GM23248 (cell line): ENCODE measurements around the gene CNOT3. TPM values are rescaled to one million over a fixed set of nuclear protein-coding genes. Genes with fewer than 3 reads are reported as not detected.

ENCODE experiments used
- DNase-seq: peaks from one replicate; pipeline ENCODE4 v3.0.0-alpha.2; 2015
- H2AFZ ChIP-seq: fragments of 200-600 bp; sonication (generic); 2 replicates; pipeline ENCODE4 v1.6.1; 2016; ENCODE audit warnings: antibody characterized with exemption
- H3F3A ChIP-seq: fragments of 200-600 bp; sonication (generic); 2 replicates; pipeline ENCODE4 v1.6.1; 2016; ENCODE audit warnings: mild to moderate bottlenecking, antibody characterized with exemption, mixed run types; ENCODE audit not compliant: insufficient read depth
- H3K27ac ChIP-seq: fragments of 200-600 bp; sonication (generic); 2 replicates; pipeline ENCODE4 v1.5.1; 2016; ENCODE audit warnings: mild to moderate bottlenecking
- H3K27me3 ChIP-seq: fragments of 200-600 bp; sonication (generic); replicated peaks from 2 replicates; pipeline ENCODE4 v1.6.1; 2016; ENCODE audit warnings: mild to moderate bottlenecking; ENCODE audit not compliant: insufficient read depth
- H3K36me3 ChIP-seq: fragments of 200-600 bp; sonication (generic); 2 replicates; pipeline ENCODE4 v1.6.1; 2016; ENCODE audit warnings: low read depth, mild to moderate bottlenecking
- H3K4me1 ChIP-seq: fragments of 200-600 bp; sonication (generic); 2 replicates; pipeline ENCODE4 v1.6.1; 2016; ENCODE audit warnings: mild to moderate bottlenecking; ENCODE audit not compliant: insufficient read depth
- H3K4me2 ChIP-seq: fragments of 200-600 bp; sonication (generic); one replicate; pipeline ENCODE4 v1.6.1; 2016; ENCODE audit warnings: mild to moderate bottlenecking; ENCODE audit not compliant: unreplicated experiment
- H3K4me3 ChIP-seq: fragments of 200-600 bp; sonication (generic); 2 replicates; pipeline ENCODE4 v1.5.1; 2016; ENCODE audit warnings: mild to moderate bottlenecking
- H3K79me2 ChIP-seq: fragments of 200-600 bp; sonication (generic); 2 replicates; pipeline ENCODE4 v1.6.1; 2016; ENCODE audit warnings: mild to moderate bottlenecking; ENCODE audit not compliant: insufficient read depth
- H3K9ac ChIP-seq: fragments of 200-600 bp; sonication (generic); 2 replicates; pipeline ENCODE4 v1.6.1; 2016; ENCODE audit warnings: mild to moderate bottlenecking
- H3K9me2 ChIP-seq: fragments of 200-600 bp; sonication (generic); 2 replicates; pipeline ENCODE4 v1.6.1; 2016; ENCODE audit warnings: mixed run types, mild to moderate bottlenecking, moderate library complexity; ENCODE audit not compliant: insufficient read depth
- H3K9me3 ChIP-seq: fragments of 200-600 bp; sonication (generic); one replicate; pipeline ENCODE4 v1.6.1; 2017; ENCODE audit warnings: low read depth
- H4K20me1 ChIP-seq: fragments of 200-600 bp; sonication (generic); 2 replicates; pipeline ENCODE4 v1.6.0; 2016; ENCODE audit not compliant: insufficient read depth
- EZH2 ChIP-seq: fragments of 200-600 bp; sonication (generic); IDR thresholded peaks from 2 replicates; pipeline ENCODE4 v1.6.1; 2018; ENCODE audit warnings: antibody characterized with exemption, mild to moderate bottlenecking; ENCODE audit not compliant: insufficient read depth, poor library complexity, severe bottlenecking
- EZH2phosphoT487 ChIP-seq: fragments of 200-600 bp; sonication (generic); IDR thresholded peaks from 2 replicates; pipeline ENCODE4 v1.6.1; 2018; ENCODE audit warnings: antibody characterized with exemption, moderate library complexity, mild to moderate bottlenecking, low read depth; ENCODE audit not compliant: insufficient read depth
- WGBS, 2 experiments: methylation state at CpG; one replicate each; pipeline ENCODE4 v1.1.6; 2015 to 2017; ENCODE audit warnings: low lambda C conversion rate in 2 of 2, low coverage in 1 of 2; ENCODE audit errors: missing lambda C conversion rate in 2 of 2; 5-methylcytosine and 5-hydroxymethylcytosine counted together
- in situ Hi-C: fragments of 300-500 bp; cut with MboI; formaldehyde crosslinking; loops from 2 replicates; pipeline ENCODE4 v1.15.0; 2020
- polyA plus RNA-seq: library from polyadenylated mRNA; unstranded; fragments of >200 nt; fragmentation: Nextera tagmentation; extraction: Ambion mirVana; gene quantifications from 2 replicates; pipeline ENCODE4 v1.2.1, GENCODE V29; 2016
- total RNA-seq: library from RNA; depleted of rRNA; stranded (reverse); fragments of >200 nt; shearing (Covaris generic); gene quantifications from 2 replicates; pipeline ENCODE4 v1.2.3, GENCODE V29; 2014; rRNA removed

The CNOT3 gene
- total and polyA plus RNA-seq, 2 experiments from 2014 or later, result 8.9 to 19.4 TPM

DNA sequence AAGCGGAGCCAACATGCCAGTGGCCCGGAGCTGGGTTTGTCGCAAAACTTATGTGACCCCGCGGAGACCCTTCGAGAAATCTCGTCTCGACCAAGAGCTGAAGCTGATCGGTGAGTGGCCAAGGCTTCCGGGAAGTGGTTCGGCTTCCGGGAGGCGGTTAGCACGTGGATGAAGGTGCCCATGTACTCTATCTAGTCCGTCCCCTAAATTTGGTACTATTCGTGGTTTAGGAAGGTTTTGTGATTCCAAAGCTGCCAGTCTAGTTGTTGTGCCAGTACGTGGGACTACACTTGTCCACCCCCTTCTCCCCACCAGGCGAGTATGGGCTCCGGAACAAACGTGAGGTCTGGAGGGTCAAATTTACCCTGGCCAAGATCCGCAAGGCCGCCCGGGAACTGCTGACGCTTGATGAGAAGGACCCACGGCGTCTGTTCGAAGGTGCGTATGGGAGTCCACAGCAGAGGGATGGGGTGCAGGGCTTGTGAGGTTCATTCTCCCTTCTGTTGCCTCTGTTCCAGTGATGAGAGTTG, 63.7 kb downstream of the CNOT3 start:
- peak overlapping the region; percentile 97 for H3K9ac ChIP-seq
- H3K79me2 ChIP-seq, result peaks cover 53% of the 10 kb centered on the region
- DNase-seq, result no peak
- H3K36me3 ChIP-seq, result peaks cover 29% of the 10 kb centered on the region
- no peaks in the 10 kb centered on the region for H3K9me3 ChIP-seq
- peak overlapping the region; percentile 65 for H2AFZ ChIP-seq
- in situ Hi-C loops, result no loop called here
- 0 to 1% methylated on average over 28 of the region's 28 CpGs for WGBS, 2 experiments
- peak overlapping the region; percentile 97 for H3K27ac ChIP-seq
- H3K4me1 ChIP-seq, result peaks cover 21% of the 10 kb centered on the region
- peak overlapping the region; percentile 93 for H3K4me3 ChIP-seq
- peaks cover 28% of the 10 kb centered on the region; the same call in 1 of the 2 replicates for H4K20me1 ChIP-seq
- H3F3A ChIP-seq, result peaks cover 38% of the 10 kb centered on the region
- TF ChIP-seq EZH2 (no peak), EZH2phosphoT487 (no peak)
- peak overlapping the region; percentile 96 for H3K4me2 ChIP-seq
- H3K9me2 ChIP-seq, result no peaks in the 10 kb centered on the region
- no peaks in the 10 kb centered on the region for H3K27me3 ChIP-seq

DNA sequence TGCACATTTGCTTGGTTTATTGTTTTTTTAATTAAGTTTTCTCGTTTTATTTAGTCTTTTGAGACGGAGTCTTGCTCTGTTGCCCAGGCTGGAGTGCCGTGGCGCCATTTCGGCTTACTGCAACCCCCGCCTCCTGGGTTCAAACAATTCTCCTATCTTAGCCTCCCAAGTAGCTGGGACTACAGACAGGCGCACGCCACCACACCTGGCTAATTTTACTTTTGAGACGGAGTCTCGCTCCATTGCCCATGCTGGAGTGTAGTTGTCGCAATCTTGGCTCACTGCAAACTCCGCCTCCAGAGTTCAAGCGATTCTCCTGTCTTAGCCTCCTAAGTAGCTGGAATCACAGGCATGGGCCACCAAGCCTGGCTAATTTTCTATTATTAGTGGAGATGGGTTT, 64.4 kb downstream of the CNOT3 start:
- no peaks in the 10 kb centered on the region for H3K27me3 ChIP-seq
- peaks cover 33% of the 10 kb centered on the region for H3K36me3 ChIP-seq
- peak overlapping the region; percentile 97 for H3K9ac ChIP-seq
- peaks cover 45% of the 10 kb centered on the region for H3F3A ChIP-seq
- no peaks in the 10 kb centered on the region for H3K9me3 ChIP-seq
- no peak overlapping the region for H2AFZ ChIP-seq
- H4K20me1 ChIP-seq, result peaks cover 28% of the 10 kb centered on the region; the same call in 1 of the 2 replicates
- H3K4me1 ChIP-seq, result peaks cover 21% of the 10 kb centered on the region
- in situ Hi-C loops, result no loop called here
- no peaks in the 10 kb centered on the region for H3K9me2 ChIP-seq
- peak overlapping the region; percentile 93 for H3K4me3 ChIP-seq
- peak overlapping the region; percentile 97 for H3K27ac ChIP-seq
- TF ChIP-seq EZH2phosphoT487 (no peak), EZH2 (no peak)
- WGBS, 2 experiments, result 41 to 49% methylated on average over 12 to 13 of the region's 13 CpGs
- H3K79me2 ChIP-seq, result peaks cover 61% of the 10 kb centered on the region
- no peak for DNase-seq
- H3K4me2 ChIP-seq, result peak overlapping the region; percentile 96

DNA sequence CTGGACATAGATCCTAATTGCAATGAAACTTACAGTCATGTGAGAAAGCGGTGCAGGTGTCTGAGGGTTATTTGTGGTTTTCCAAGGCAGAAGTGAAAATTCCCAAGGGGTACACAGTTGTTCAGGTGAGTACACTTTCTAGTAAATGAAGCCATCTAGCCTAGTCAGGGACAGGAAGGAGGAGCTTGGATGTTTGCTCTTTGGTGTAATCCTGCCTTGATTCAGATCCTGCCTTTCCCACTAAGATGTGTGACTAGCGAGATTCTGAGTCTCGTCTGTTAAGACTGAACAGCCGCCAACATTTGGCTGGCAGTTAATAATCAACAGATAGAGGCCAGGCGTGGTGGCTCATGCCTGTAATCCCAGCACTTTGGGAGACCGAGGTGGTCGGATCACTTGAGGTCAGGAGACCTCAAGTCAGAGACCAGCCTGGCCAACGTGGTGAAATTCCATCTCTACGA, 65.6 kb downstream of the CNOT3 start:
- peak; percentile 77 for DNase-seq
- peak overlapping the region; percentile 24; the same call in 1 of the 2 replicates for H3K27ac ChIP-seq
- TF ChIP-seq EZH2phosphoT487, result no peak
- no peak for TF ChIP-seq EZH2
- peak overlapping the region; percentile 96 for H3K4me2 ChIP-seq
- H3F3A ChIP-seq, result peaks cover 55% of the 10 kb centered on the region
- no peaks in the 10 kb centered on the region for H3K9me2 ChIP-seq
- no peak overlapping the region for H2AFZ ChIP-seq
- peaks cover 73% of the 10 kb centered on the region for H3K79me2 ChIP-seq
- H3K4me1 ChIP-seq, result peaks cover 21% of the 10 kb centered on the region
- H3K9me3 ChIP-seq, result no peaks in the 10 kb centered on the region
- in situ Hi-C loops, result no loop called here
- H3K9ac ChIP-seq, result peak overlapping the region; percentile 97
- WGBS, 2 experiments, result 27 to 28% methylated on average over 9 of the region's 9 CpGs
- H3K4me3 ChIP-seq, result peak overlapping the region; percentile 93
- H4K20me1 ChIP-seq, result peaks cover 30% of the 10 kb centered on the region; the same call in 1 of the 2 replicates
- no peaks in the 10 kb centered on the region for H3K27me3 ChIP-seq
- peaks cover 38% of the 10 kb centered on the region for H3K36me3 ChIP-seq

DNA sequence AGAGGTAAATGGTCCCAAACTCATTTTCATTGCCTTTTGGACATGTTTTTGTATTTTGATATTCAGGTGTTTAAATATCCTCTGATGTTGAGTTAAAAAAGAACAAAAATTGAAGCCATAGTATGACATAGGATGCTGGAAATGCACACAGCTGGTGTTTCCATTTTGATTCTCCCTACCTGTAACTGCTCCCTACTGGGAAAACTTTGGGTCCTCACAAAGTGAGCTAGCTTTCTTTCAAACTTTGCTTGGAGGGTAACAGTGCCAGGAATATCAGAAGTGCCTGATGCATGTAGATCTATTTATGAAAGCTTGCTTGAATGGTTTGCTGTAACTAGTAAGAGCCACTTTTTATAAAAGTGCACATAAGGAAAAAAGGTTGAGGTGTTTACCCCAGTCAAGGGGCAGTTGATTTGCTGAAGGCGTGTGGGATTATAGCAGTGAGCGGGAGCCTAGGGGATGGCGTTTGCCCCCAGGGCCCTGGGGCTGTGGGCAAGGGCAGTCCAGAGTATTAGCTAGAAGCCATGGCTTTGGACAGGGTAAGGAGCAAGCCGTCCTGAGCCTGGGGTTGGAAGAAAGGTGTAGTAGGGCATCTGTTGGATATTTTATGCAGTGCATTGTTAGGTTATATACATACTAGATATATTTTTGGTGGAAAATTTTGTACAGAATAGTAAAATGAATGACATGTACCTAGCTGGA, 67.4 kb downstream of the CNOT3 start:
- no peaks in the 10 kb centered on the region for H3K9me3 ChIP-seq
- H2AFZ ChIP-seq, result no peak overlapping the region
- WGBS, 2 experiments, result 94% methylated on average over 4 of the region's 4 CpGs
- H3F3A ChIP-seq, result peaks cover 69% of the 10 kb centered on the region
- in situ Hi-C loops, result no loop called here
- peak overlapping the region; percentile 97 for H3K9ac ChIP-seq
- no peak overlapping the region for H3K27ac ChIP-seq
- H3K9me2 ChIP-seq, result no peaks in the 10 kb centered on the region
- no peak for DNase-seq
- H3K4me1 ChIP-seq, result peaks cover 31% of the 10 kb centered on the region
- H3K79me2 ChIP-seq, result peaks cover 88% of the 10 kb centered on the region
- no peak overlapping the region for H3K4me3 ChIP-seq
- H4K20me1 ChIP-seq, result peaks cover 39% of the 10 kb centered on the region; the same call in 1 of the 2 replicates
- TF ChIP-seq EZH2phosphoT487, result no peak
- no peak for TF ChIP-seq EZH2
- no peaks in the 10 kb centered on the region for H3K27me3 ChIP-seq
- peaks cover 42% of the 10 kb centered on the region for H3K36me3 ChIP-seq
- no peak overlapping the region for H3K4me2 ChIP-seq

Other genes starting within 250 kb of the CNOT3 start
- not detected in 2 replicates for gene CACNG7, start 228.5 kb upstream of the CNOT3 start, total RNA-seq
- not detected in 2 replicates for gene CACNG7, start 228.5 kb upstream of the CNOT3 start, polyA plus RNA-seq
- gene CACNG8, start 174.8 kb upstream of the CNOT3 start, total RNA-seq, result 0.11 TPM in 1 of 2 replicates, not detected in the other
- not detected in 2 replicates for gene CACNG8, start 174.8 kb upstream of the CNOT3 start, polyA plus RNA-seq
- not detected in 2 replicates for gene CACNG6, start 146.1 kb upstream of the CNOT3 start, total RNA-seq
- gene CACNG6, start 146.1 kb upstream of the CNOT3 start, polyA plus RNA-seq, result not detected in 2 replicates
- gene VSTM1, start 73.9 kb upstream of the CNOT3 start, total RNA-seq, result not detected in 2 replicates
- not detected in 2 replicates for gene VSTM1, start 73.9 kb upstream of the CNOT3 start, polyA plus RNA-seq
- not detected in 2 replicates for gene TARM1, start 56.4 kb upstream of the CNOT3 start, total RNA-seq
- not detected in 2 replicates for gene TARM1, start 56.4 kb upstream of the CNOT3 start, polyA plus RNA-seq
- gene OSCAR, start 37.0 kb upstream of the CNOT3 start, total RNA-seq, result 0.54 TPM in 1 of 2 replicates, not detected in the other
- 2.2 and 2.9 TPM in 2 replicates for gene OSCAR, start 37.0 kb upstream of the CNOT3 start, polyA plus RNA-seq
- 15.1 TPM in 1 of 2 replicates, not detected in the other for gene NDUFA3, start 34.9 kb upstream of the CNOT3 start, total RNA-seq
- gene NDUFA3, start 34.9 kb upstream of the CNOT3 start, polyA plus RNA-seq, result 198 and 210 TPM in 2 replicates
- 11.5 and 23.8 TPM in 2 replicates for gene TFPT, start 22.1 kb upstream of the CNOT3 start, total RNA-seq
- 29.6 and 30.0 TPM in 2 replicates for gene TFPT, start 22.1 kb upstream of the CNOT3 start, polyA plus RNA-seq
- gene PRPF31, start 22.0 kb upstream of the CNOT3 start, total RNA-seq, result 38.4 and 43.9 TPM in 2 replicates
- 78.6 and 81.8 TPM in 2 replicates for gene PRPF31, start 22.0 kb upstream of the CNOT3 start, polyA plus RNA-seq
- 6.6 and 6.9 TPM in 2 replicates for gene LENG1, start 22.0 kb downstream of the CNOT3 start, total RNA-seq
- 10.2 and 10.9 TPM in 2 replicates for gene LENG1, start 22.0 kb downstream of the CNOT3 start, polyA plus RNA-seq
- gene TMC4, start 35.4 kb downstream of the CNOT3 start, total RNA-seq, result not detected in 2 replicates
- gene TMC4, start 35.4 kb downstream of the CNOT3 start, polyA plus RNA-seq, result 0.18 TPM in 1 of 2 replicates, not detected in the other
- 109 and 157 TPM in 2 replicates for gene MBOAT7, start 51.8 kb downstream of the CNOT3 start, total RNA-seq
- gene MBOAT7, start 51.8 kb downstream of the CNOT3 start, polyA plus RNA-seq, result 133 and 144 TPM in 2 replicates
- gene TSEN34, start 53.5 kb downstream of the CNOT3 start, total RNA-seq, result 102 and 105 TPM in 2 replicates
- gene TSEN34, start 53.5 kb downstream of the CNOT3 start, polyA plus RNA-seq, result 90.0 TPM in 2 replicates
- 1,319 and 1,498 TPM in 2 replicates for gene RPS9, start 63.1 kb downstream of the CNOT3 start, total RNA-seq
- 395 and 404 TPM in 2 replicates for gene RPS9, start 63.1 kb downstream of the CNOT3 start, polyA plus RNA-seq
- not detected in 2 replicates for gene LILRB3, start 85.2 kb downstream of the CNOT3 start, total RNA-seq
- gene LILRB3, start 85.2 kb downstream of the CNOT3 start, polyA plus RNA-seq, result 0.13 and 0.53 TPM in 2 replicates
- gene LILRA6, start 105.0 kb downstream of the CNOT3 start, total RNA-seq, result not detected in 2 replicates
- gene LILRA6, start 105.0 kb downstream of the CNOT3 start, polyA plus RNA-seq, result not detected in 2 replicates
- gene LILRB5, start 119.5 kb downstream of the CNOT3 start, total RNA-seq, result not detected in 2 replicates
- gene LILRB5, start 119.5 kb downstream of the CNOT3 start, polyA plus RNA-seq, result not detected in 2 replicates
- not detected in 2 replicates for gene LILRB2, start 143.3 kb downstream of the CNOT3 start, total RNA-seq
- not detected in 2 replicates for gene LILRB2, start 143.3 kb downstream of the CNOT3 start, polyA plus RNA-seq
- gene LILRA5, start 175.4 kb downstream of the CNOT3 start, total RNA-seq, result not detected in 2 replicates
- not detected in 2 replicates for gene LILRA5, start 175.4 kb downstream of the CNOT3 start, polyA plus RNA-seq
- not detected in 2 replicates for gene LILRA4, start 201.4 kb downstream of the CNOT3 start, total RNA-seq
- gene LILRA4, start 201.4 kb downstream of the CNOT3 start, polyA plus RNA-seq, result not detected in 2 replicates
- gene LAIR1, start 227.2 kb downstream of the CNOT3 start, total RNA-seq, result not detected in 2 replicates
- not detected in 2 replicates for gene LAIR1, start 227.2 kb downstream of the CNOT3 start, polyA plus RNA-seq